ENCODE results near the gene C1orf105. TPM values are rescaled to one million over a fixed set of nuclear protein-coding genes. Genes with fewer than 3 reads are reported as not detected.

The C1orf105 gene
- total and polyA plus RNA-seq, 2 of the 13 experiments (the other 11 are each of a cell fraction or from before 2014, with no cell fraction given) = 0.15 to 0.45 TPM

DNA sequence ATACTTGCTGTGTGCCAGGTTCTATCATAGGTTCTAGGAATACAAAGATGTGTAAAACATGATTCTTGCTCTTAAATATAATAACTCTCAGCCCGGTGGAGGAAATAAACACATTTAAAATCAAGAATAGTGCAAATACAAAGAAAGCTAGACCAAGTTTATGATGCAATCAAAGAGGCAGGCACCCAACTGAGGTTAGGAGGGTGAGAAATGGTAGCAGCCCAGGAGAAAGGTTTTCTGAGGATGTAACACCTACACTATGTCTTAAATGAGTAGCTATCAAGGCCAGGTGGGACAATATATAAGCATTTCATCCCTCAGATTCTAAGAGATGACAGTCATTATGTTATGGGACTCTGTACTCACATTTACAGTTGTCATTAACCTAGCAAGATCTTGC, 33.1 kb downstream of the C1orf105 start:
- DNase-seq (ENCODE audit: low spot score) (no peak), FAIRE-seq (no peak), ATAC-seq (no peak)
- Histone ChIP-seq H3K4me1 (ENCODE audit: insufficient read depth, low read length) (peaks cover 54% of the 10 kb centered on the region), H3K9ac (ENCODE audit: insufficient read depth, low read depth, low read length) (no peak overlapping the region), H3K27ac (ENCODE audit: extremely low read length, insufficient read depth, low read length) (no peak overlapping the region), H3K9me3 (ENCODE audit: low read length) (no peaks in the 10 kb centered on the region), H3K4me3 (replicated peaks in 1 of 3; ENCODE audit: insufficient read depth in 1 of 3, low read depth in 2 of 3, low read length in 3 of 3) (no peak overlapping the region), H3K27me3 (ENCODE audit: control insufficient read depth in 1 of 2, insufficient read depth in 2 of 2, low read length in 2 of 2) (no peaks in the 10 kb centered on the region; a peak in 1 of 5 replicates), H3K36me3 (replicated peaks in 1 of 2; ENCODE audit: control insufficient read depth in 1 of 2, insufficient read depth in 2 of 2, low read length in 2 of 2) (no peaks in the 10 kb centered on the region), H3K79me2 (ENCODE audit: insufficient read depth, low read length) (no peaks in the 10 kb centered on the region), H2AFZ (ENCODE audit: low read length) (no peak overlapping the region), H3K4me2 (ENCODE audit: low read depth, low read length) (no peak overlapping the region), H4K20me1 (ENCODE audit: insufficient read depth, low read length) (no peaks in the 10 kb centered on the region)
- ChIA-PET CTCF (ENCODE audit: low intra/inter-chr PET ratio, low total read pairs) (no interaction called here), POLR2A (interaction anchor here (1.1 to 2.9 kb wide), 3 partner anchors 13 to 79 kb away, joined by 5 to 12 read pairs (median 8); partner anchors contain the start of gene SUCO)
- in situ Hi-C loops (cut with HindIII; ENCODE audit: extremely low pct_ligation_motif_present, low pct_unique_long_range_greater_than_20kb) = no loop called here
- 44% methylated on average over 1 of the region's 1 CpG for WGBS (ENCODE audit: low lambda C conversion rate)
- intact Hi-C loops (cut with micrococcal nuclease; ENCODE audit: unreplicated experiment) = no loop called here
- no TSS peak for BruUV-seq (replicated peaks)
- TF ChIP-seq SAFB2 (CRISPR knock-in tag; IDR thresholded peaks at IDR 0.05; ENCODE audit: borderline replicate concordance, low read depth) (no peak), RORA (CRISPR knock-in tag; IDR thresholded peaks at IDR 0.05) (no peak), CEBPB (IDR thresholded peaks at IDR 0.05; ENCODE audit: borderline replicate concordance, low read depth, low read length) (peak; percentile 68; the same call in 1 of the 2 replicates)
- TF ChIP-seq, protein P1, sequence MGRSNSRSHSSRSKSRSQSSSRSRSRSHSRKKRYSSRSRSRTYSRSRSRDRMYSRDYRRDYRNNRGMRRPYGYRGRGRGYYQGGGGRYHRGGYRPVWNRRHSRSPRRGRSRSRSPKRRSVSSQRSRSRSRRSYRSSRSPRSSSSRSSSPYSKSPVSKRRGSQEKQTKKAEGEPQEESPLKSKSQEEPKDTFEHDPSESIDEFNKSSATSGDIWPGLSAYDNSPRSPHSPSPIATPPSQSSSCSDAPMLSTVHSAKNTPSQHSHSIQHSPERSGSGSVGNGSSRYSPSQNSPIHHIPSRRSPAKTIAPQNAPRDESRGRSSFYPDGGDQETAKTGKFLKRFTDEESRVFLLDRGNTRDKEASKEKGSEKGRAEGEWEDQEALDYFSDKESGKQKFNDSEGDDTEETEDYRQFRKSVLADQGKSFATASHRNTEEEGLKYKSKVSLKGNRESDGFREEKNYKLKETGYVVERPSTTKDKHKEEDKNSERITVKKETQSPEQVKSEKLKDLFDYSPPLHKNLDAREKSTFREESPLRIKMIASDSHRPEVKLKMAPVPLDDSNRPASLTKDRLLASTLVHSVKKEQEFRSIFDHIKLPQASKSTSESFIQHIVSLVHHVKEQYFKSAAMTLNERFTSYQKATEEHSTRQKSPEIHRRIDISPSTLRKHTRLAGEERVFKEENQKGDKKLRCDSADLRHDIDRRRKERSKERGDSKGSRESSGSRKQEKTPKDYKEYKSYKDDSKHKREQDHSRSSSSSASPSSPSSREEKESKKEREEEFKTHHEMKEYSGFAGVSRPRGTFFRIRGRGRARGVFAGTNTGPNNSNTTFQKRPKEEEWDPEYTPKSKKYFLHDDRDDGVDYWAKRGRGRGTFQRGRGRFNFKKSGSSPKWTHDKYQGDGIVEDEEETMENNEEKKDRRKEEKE (IDR thresholded peaks at IDR 0.05) = no peak

DNA sequence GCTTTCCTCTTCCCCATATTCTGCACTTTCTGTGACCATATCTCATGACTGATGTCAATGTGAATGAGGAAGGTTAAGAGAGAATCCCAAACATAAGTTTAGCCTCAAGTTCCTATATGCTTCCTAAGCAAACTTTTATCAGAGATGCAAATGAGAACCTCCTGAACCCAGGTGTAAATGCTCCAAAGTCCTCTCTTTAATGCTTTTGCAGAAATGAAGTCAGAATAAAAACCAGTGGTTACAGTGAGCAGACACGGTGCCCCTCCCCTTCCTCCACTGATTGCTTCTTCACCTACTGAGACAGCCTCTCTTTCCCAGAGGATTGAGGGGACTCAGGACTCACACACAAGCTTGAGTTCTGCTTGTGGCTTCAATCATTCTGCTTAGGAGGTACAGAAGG, 35.0 kb downstream of the C1orf105 start:
- no peak overlapping the region for H3K4me2 ChIP-seq (ENCODE audit: low read depth, low read length)
- in situ Hi-C loops (cut with HindIII; ENCODE audit: extremely low pct_ligation_motif_present, low pct_unique_long_range_greater_than_20kb) (no loop called here), intact Hi-C loops (cut with micrococcal nuclease; ENCODE audit: unreplicated experiment) (no loop called here)
- TF ChIP-seq NAIF1 (CRISPR knock-in tag; IDR thresholded peaks at IDR 0.05; ENCODE audit: borderline replicate concordance) = no peak
- TF ChIP-seq TBP (CRISPR knock-in tag; IDR thresholded peaks at IDR 0.05) = no peak
- TF ChIP-seq, protein P2, sequence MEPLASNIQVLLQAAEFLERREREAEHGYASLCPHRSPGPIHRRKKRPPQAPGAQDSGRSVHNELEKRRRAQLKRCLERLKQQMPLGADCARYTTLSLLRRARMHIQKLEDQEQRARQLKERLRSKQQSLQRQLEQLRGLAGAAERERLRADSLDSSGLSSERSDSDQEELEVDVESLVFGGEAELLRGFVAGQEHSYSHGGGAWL (CRISPR knock-in tag; IDR thresholded peaks at IDR 0.05) = no peak
- no peak for TF ChIP-seq ZNF768 (CRISPR knock-in tag; IDR thresholded peaks at IDR 0.05)
- no peak for TF ChIP-seq WIZ (CRISPR knock-in tag; IDR thresholded peaks at IDR 0.05)
- no peak for TF ChIP-seq ZNF709 (CRISPR knock-in tag; IDR thresholded peaks at IDR 0.05)
- TF ChIP-seq U2AF1 (optimal IDR thresholded peaks at IDR 0.05; ENCODE audit: low read depth, low read length) = no peak
- TF ChIP-seq NR2C2 (CRISPR knock-in tag; IDR thresholded peaks at IDR 0.05; ENCODE audit: borderline replicate concordance) = no peak
- no peak for TF ChIP-seq CHD4 (IDR thresholded peaks at IDR 0.05; ENCODE audit: borderline replicate concordance, low read length)
- H3K27me3 ChIP-seq (ENCODE audit: control insufficient read depth in 1 of 2, insufficient read depth in 2 of 2, low read length in 2 of 2) = no peaks in the 10 kb centered on the region
- no peaks in the 10 kb centered on the region for H3K9me3 ChIP-seq (ENCODE audit: low read length)
- no peak overlapping the region for H3K27ac ChIP-seq (ENCODE audit: extremely low read length, insufficient read depth, low read length)
- no TSS peak for BruUV-seq (replicated peaks)
- DNase-seq (ENCODE audit: low spot score) (no peak), FAIRE-seq (no peak), ATAC-seq (no peak)
- H3K9ac ChIP-seq (ENCODE audit: insufficient read depth, low read depth, low read length) = no peak overlapping the region
- peaks cover 43% of the 10 kb centered on the region for H3K4me1 ChIP-seq (ENCODE audit: insufficient read depth, low read length)
- 29% methylated on average over 1 of the region's 1 CpG for WGBS (ENCODE audit: low lambda C conversion rate)
- no peaks in the 10 kb centered on the region for H3K79me2 ChIP-seq (ENCODE audit: insufficient read depth, low read length)
- H4K20me1 ChIP-seq (ENCODE audit: insufficient read depth, low read length) = no peaks in the 10 kb centered on the region
- ChIA-PET POLR2A (no interaction called here), CTCF (ENCODE audit: low intra/inter-chr PET ratio, low total read pairs) (no interaction called here)
- H3K4me3 ChIP-seq (replicated peaks in 1 of 3; ENCODE audit: insufficient read depth in 1 of 3, low read depth in 2 of 3, low read length in 3 of 3) = no peak overlapping the region
- no peaks in the 10 kb centered on the region for H3K36me3 ChIP-seq (replicated peaks in 1 of 2; ENCODE audit: control insufficient read depth in 1 of 2, insufficient read depth in 2 of 2, low read length in 2 of 2)
- no peak overlapping the region for H2AFZ ChIP-seq (ENCODE audit: low read length)

Measured in HepG2 (cell line).